Adrenal gland (tissue), 5 donors: Measurements from ENCODE around the gene TAS1R1.
A peak's percentile ranks its signal among the peaks of the same experiment; 100 is the strongest.

Experiments
- POLR2A ChIP-seq, 2 donors: fragments of 450-650 bp; IDR thresholded peaks; one replicate each; pipeline ENCODE4 v1.6.1; 2017; ENCODE audit warnings: antibody characterized with exemption in 2 of 2, mild to moderate bottlenecking in 2 of 2, moderate library complexity in 1 of 2
- TF ChIP-seq, protein P1 (sequence below), 6 experiments: fragments of 450-650 bp in 4 of 6; fragments of 200-600 bp in 2 of 6; sonication (generic) in 1 of 6; IDR thresholded peaks; 1 replicate in 5 of 6; 2 replicates in 1 of 6; pipeline versions ENCODE4 v1.5.1 to v1.8.0; 2016 to 2021; ENCODE audit warnings: antibody characterized with exemption in 6 of 6, mild to moderate bottlenecking in 2 of 6, moderate library complexity in 1 of 6
- donor health status: DM: no; HTN: no; CAD: no.

DNA sequence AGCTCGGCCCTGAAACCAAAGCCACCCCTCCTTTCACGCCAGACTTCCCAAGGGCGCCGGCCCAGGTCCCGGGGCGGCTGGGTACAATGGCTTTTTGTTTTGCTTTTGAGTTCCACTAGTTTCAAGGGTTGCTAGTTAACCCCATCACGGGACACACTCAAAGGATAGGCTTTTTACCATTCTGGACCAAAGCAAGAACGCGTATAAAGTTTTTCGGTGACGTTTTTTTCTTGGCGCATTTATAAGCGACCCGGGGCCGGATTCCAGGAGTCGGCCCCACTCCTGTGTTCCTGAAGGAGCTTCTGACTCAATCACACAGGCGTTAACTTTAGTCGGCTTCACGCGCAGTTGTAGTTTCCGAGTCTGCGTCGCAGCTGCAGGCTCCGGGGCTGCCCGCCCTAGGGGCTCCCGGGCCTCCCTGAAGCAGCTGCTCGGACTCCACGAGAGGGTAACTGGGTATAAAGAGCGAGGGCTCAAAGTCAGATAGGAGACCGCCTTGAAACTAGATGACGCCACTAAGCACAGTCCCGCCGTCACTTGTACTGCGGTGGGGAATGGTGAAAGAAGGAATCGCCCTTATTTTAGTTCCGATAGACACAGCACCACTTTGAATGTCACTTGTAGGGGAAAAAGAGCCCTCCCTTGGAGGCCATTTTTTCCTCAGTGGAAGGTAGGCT lies 48.3 kb downstream of the TAS1R1 start:
- TF ChIP-seq, protein P1, sequence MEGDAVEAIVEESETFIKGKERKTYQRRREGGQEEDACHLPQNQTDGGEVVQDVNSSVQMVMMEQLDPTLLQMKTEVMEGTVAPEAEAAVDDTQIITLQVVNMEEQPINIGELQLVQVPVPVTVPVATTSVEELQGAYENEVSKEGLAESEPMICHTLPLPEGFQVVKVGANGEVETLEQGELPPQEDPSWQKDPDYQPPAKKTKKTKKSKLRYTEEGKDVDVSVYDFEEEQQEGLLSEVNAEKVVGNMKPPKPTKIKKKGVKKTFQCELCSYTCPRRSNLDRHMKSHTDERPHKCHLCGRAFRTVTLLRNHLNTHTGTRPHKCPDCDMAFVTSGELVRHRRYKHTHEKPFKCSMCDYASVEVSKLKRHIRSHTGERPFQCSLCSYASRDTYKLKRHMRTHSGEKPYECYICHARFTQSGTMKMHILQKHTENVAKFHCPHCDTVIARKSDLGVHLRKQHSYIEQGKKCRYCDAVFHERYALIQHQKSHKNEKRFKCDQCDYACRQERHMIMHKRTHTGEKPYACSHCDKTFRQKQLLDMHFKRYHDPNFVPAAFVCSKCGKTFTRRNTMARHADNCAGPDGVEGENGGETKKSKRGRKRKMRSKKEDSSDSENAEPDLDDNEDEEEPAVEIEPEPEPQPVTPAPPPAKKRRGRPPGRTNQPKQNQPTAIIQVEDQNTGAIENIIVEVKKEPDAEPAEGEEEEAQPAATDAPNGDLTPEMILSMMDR (IDR thresholded peaks at IDR 0.05) = no peak
- peak in 1 of 2 donors; percentile 46 for TF ChIP-seq POLR2A (IDR thresholded peaks at IDR 0.05)
